Stimulated activated CD8-positive, alpha-beta memory T cell treated with anti-CD3 and anti-CD28 coated beads, Interleukin-4, amount 100 ng/mL, for 48 hours (primary cell): ENCODE results near the gene CALCA.

Source experiments
- DNase-seq: peaks from one replicate; pipeline ENCODE4 v3.0.0-alpha.2; 2020

The CALCA gene

DNA sequence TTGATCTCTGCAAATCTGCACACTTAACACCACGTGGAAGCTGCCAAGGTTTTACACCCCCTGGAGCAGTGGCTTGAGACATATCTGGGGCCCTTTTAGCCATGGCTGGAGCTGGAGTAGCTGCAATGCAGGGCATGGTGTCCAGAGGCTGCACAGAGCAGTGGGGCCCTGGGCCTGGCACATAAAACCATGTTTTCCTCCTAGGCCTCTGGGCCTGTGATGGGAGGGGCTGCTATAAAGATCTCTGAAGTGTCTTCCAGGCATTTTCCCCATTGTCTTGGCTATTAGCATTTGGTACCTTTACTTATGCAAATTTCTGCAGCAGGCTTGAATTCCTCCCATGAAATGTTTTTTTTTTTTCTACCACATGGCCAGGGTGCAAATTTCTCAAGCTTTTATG lies 33.2 kb downstream of the CALCA start:
- no peak for DNase-seq

DNA sequence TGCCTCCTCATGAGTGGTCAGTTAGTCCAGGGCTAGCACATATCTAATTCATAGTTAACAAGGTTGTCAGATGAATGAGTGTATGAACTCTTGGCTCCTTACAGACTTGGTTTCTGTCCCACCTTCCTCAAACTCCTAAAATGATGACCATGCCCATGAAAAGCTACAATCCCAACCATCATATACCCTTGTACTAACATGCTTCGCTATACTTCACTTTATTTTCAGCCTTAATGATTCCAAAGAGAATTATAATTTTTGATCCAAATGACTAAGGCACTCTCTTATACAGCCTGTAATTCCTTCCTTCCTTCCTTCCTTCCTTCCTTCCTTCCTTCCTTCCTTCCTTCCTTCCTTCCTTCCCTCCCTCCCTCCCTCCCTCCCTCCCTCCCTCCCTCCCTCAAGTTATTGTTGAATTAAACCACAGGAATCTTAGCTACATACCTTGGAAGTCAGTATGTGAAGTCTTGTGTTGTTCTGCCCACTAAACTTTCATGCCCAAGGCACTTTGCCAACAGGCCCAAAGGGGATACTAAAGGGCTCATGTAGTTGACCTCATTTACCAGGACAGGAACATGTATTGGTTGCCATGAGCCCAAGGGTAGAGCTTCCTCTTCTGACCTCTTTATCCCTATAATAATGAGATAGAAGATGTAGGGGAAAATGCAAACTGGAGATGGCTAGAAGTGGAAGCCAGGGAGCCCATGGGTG lies 37.4 kb downstream of the CALCA start:
- no peak for DNase-seq

DNA sequence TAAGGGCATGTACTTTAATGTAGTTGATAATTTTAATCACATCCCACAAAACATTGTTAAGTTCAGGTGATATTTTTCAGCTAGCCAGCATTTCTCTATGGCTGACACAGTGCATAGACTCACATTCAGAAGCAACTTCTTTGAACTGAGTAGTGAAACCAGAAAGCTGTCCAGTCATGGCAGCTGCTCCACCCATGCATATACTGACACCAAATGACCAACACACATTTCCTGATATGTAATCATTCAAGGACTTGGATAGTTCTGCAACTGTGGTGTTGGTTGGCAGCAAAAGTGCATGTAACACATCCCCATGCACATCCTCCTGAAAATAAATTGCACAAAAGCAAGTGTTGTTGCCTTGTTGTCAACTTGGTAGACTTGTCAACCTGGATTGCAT lies 39.7 kb downstream of the CALCA start:
- DNase-seq: no peak

DNA sequence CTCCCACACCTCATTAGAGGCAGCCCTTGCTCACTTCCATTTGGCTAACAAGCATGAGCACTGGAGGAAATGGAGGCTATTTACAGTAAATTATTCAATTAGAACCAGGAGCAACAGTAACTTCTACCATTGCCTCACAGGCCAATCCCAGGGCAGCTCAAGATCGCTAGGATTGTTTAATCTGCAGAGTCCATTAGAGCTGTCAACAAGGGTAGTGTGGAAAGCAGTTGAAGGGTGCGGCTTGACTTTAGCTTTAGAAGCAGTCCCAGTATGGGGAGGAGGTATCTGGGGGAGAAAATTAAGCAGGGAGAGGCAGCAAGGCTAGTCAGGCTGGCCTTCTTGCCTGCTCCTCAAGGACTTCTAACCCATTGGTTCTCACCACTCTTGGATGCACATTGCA lies 41.8 kb downstream of the CALCA start:
- DNase-seq: no peak

DNA sequence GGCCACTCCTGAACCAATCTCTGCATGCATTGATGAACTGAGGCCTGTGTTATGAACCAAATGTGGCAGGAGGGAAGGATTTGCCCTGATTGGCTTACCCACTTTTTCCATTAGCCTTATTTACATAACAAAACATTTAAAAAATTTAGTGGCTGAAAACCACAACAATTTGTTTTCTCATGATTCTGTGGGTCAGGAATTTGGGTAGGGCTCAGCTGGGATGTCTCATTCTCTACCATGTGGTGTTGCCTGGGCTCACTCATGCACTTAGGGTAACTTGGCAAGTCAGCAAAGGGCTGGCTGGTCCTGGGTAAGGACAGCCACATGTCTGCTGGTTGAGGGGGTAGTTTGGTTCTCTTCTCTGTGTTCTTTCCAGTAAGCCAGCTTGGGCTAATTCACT lies 45.0 kb downstream of the CALCA start:
- no peak for DNase-seq

DNA sequence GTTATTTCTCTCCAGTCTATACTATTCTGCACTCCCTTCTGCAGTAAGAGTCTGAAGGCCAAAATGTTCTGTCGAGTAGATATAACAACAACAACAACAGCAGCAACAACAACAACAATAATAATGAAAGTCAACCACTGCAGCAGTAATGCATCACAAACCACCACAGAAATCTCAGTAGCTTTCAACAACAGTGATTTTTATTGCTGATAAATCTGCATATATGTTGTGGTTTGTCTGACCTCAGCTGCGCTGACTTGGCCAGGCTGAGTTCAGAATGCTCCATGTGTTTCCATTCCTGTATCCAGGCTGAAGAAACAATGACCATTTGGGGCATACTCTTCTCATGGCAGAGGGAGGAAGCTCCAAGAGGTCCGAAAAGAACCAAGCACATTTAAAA lies 47.8 kb downstream of the CALCA start:
- DNase-seq: no peak
